ENCODE results near the gene ZNF148.

DNA sequence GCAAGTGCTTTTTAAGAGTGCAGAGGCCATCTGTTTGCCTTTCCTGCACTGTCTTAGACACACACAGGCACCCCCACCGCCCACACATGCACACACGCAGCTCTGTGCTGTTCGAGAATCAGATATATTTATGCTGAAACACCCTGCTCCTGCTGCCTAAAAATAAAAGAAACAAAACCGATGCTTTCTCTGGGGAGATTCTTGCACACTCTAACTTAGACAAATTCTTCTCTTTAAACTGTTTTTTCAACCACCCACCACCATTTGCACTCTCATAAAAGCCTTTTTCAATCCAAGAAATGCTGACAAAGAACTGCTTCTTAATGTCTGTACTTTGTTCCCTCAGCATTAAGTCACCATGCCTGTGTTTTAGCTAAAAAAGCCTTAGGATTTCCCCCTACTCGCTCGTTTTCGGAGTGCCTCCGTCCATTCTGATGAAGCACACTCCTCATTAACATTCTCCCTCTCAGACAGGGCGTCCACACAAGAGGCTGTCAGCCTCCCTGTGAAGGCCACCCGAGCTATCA is 188.8 kb downstream of the ZNF148 start:
- no peak for TF ChIP-seq POLR2AphosphoS5 (IDR thresholded peaks at IDR 0.05; ENCODE audit: low read depth)
- TF ChIP-seq, protein P1, sequence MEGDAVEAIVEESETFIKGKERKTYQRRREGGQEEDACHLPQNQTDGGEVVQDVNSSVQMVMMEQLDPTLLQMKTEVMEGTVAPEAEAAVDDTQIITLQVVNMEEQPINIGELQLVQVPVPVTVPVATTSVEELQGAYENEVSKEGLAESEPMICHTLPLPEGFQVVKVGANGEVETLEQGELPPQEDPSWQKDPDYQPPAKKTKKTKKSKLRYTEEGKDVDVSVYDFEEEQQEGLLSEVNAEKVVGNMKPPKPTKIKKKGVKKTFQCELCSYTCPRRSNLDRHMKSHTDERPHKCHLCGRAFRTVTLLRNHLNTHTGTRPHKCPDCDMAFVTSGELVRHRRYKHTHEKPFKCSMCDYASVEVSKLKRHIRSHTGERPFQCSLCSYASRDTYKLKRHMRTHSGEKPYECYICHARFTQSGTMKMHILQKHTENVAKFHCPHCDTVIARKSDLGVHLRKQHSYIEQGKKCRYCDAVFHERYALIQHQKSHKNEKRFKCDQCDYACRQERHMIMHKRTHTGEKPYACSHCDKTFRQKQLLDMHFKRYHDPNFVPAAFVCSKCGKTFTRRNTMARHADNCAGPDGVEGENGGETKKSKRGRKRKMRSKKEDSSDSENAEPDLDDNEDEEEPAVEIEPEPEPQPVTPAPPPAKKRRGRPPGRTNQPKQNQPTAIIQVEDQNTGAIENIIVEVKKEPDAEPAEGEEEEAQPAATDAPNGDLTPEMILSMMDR (IDR thresholded peaks at IDR 0.05; ENCODE audit: insufficient read depth, low read length): no peak
